Retinal pigment epithelial cell (primary cell): Measurements from ENCODE around the gene IL19.

ENCODE experiments used
- DNase-seq: peaks from one replicate; pipeline ENCODE4 v3.0.0-alpha.2; 2010; ENCODE audit warnings: low read depth
- H3K4me3 ChIP-seq: 2 replicates; pipeline ENCODE4 v1.5.1; 2011; ENCODE audit warnings: mild to moderate bottlenecking, low read length, control low read depth, moderate library complexity
- TF ChIP-seq, protein P1 (sequence below): conservative IDR thresholded peaks from 2 replicates; pipeline ENCODE4 v1.5.1; 2011; ENCODE audit warnings: low read depth, low read length, control low read depth, inconsistent platforms

IL19 gene

DNA sequence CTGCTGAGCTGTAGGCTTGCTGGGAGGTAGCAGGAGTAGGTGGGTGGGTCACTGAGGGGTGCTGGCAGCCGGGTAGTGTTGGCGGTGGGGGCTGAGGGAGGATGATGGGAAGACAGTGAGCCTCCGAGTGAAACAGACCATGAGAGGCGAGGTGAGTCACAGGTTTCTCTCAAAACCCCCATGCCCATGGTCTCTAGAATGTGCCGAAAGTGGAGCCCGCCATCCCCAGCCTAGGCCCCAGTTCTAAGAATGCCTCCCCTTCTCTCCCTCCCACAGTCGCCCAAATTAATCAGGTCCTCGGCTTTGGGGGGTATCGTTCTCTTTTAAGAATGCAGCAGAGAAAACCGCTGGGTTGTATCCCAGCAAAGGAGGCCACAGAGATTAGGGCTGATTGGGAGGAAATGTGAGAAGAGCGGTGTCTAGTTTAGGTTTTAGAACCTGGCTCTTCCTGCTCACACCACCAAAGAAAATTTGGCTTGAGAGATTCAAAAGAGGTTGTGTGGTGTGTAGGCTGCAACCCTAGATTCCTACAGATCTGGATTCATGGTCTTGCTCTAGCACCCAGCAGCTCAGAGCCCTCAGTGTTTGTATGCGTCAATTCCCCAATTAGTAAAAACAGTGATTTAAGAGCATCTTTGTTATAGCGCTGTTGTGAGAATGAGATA, 27.7 kb upstream of the IL19 start:
- TF ChIP-seq, protein P1, sequence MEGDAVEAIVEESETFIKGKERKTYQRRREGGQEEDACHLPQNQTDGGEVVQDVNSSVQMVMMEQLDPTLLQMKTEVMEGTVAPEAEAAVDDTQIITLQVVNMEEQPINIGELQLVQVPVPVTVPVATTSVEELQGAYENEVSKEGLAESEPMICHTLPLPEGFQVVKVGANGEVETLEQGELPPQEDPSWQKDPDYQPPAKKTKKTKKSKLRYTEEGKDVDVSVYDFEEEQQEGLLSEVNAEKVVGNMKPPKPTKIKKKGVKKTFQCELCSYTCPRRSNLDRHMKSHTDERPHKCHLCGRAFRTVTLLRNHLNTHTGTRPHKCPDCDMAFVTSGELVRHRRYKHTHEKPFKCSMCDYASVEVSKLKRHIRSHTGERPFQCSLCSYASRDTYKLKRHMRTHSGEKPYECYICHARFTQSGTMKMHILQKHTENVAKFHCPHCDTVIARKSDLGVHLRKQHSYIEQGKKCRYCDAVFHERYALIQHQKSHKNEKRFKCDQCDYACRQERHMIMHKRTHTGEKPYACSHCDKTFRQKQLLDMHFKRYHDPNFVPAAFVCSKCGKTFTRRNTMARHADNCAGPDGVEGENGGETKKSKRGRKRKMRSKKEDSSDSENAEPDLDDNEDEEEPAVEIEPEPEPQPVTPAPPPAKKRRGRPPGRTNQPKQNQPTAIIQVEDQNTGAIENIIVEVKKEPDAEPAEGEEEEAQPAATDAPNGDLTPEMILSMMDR = no peak
- no peak overlapping the region for H3K4me3 ChIP-seq
- DNase-seq = no peak

DNA sequence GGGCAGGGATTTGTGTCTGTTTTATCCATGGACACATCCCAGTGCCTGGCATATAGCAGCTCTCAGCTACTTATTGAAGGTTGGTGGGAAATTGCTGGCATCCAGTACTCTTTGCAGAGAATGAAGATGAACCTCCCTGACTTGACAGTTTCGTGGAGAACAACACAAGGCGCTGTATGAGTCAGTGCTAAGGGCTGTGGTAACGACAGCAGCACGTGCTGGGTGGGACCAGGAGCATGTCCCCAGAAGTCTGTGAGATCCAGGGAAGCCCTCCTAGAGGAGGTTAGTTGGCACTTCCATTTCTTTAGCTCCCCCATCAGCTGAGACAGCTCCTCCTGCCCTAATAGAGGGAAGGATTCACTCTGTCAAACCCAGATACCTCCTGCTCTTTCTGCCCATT, 25.9 kb upstream of the IL19 start:
- TF ChIP-seq, protein P1 = no peak
- no peak for DNase-seq
- H3K4me3 ChIP-seq = no peak overlapping the region

DNA sequence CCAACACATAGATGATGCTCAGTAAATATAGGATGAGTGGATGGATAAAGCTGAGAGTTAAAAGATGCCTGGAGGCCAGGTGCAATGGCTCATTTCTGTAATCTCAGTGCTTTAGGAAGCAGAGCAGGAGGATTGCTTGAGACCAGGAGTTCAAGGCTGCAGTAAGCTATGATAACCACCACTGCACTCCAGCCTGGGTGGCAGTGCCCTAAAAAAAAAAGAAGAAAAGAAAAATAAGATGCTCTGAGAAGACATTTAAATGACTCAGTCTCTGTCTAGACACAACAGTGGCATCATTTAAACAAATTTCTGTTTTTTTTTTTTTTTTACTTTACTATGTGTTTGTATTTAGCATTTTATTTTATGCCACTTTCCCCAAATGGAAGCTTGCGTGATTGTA, 25.3 kb upstream of the IL19 start:
- TF ChIP-seq, protein P1 = no peak
- no peak for DNase-seq
- no peak overlapping the region for H3K4me3 ChIP-seq

DNA sequence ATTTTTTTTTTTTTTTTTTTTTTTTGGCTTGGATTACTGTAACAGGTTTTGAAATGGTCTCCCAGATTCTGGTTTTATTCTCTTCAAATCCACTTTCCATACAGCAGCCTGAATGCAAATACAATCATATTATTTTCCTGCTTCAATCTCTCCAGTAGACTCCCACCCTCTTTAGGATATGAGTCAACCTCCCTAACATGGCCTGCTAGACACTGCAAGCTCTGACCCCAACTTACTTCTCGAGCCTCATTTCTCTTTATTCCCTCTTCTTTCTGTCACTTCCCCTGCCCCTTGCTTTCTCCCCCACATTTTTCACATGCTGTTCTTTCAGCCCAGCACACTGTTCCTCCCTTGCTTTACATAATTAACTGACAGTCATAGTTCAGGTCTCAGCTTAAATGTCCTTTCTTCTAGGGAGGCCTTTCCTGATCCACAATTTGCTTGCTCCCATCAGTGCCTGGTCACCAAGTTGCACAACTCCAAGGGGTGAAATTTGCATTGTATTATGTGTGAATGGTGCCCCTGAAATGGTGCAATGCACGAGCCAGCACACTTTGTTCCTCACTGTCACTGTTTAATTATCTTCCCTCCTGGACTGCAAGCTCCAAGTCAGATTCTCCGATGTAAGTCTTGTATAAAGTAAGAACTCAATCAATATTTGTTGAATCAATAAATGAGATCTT, 22.1 kb upstream of the IL19 start:
- TF ChIP-seq, protein P1 = no peak
- DNase-seq = no peak
- no peak overlapping the region for H3K4me3 ChIP-seq

DNA sequence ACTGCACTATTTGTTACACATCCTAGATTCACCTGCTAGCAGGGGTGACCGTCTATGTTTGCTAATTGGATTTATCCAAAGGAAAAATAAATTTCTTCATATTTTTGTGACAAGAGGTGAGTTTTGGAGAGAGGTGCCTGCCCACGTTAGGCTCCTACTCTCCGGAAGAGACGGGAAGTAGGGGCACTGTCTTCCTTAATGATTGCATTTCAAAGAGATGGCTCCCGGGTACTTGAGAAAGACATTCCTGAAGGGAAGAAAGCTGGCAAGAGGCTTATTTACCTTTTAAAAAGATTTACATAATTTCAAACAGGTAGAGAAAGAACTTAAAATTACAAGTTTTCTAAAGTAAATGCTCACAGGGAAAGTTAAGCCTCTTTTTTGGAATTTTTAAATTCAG, 18.7 kb upstream of the IL19 start:
- no peak overlapping the region for H3K4me3 ChIP-seq
- no peak for DNase-seq
- TF ChIP-seq, protein P1 = no peak

DNA sequence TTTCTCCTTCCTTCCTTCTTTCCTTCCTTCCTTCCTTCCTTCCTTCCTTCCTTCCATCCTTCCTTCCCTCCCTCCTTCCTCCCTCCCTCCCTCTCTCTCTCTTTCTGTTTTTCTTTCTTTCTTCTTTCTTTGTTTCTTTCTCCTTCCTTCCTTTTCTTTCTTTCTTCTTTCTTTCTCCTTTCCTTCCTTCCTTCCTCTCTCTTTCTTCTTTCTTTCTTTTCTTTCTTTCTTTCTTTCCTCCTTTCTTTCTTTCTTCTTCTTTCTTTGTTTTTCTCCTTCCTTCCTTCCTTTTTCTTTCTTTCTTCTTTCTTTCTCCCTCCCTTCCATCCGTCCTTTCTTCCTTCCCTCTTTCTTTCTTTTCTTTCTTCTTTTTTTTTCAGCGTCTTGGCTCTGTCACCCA, 18.1 kb upstream of the IL19 start:
- DNase-seq = no peak
- TF ChIP-seq, protein P1 = no peak
- H3K4me3 ChIP-seq = no peak overlapping the region

DNA sequence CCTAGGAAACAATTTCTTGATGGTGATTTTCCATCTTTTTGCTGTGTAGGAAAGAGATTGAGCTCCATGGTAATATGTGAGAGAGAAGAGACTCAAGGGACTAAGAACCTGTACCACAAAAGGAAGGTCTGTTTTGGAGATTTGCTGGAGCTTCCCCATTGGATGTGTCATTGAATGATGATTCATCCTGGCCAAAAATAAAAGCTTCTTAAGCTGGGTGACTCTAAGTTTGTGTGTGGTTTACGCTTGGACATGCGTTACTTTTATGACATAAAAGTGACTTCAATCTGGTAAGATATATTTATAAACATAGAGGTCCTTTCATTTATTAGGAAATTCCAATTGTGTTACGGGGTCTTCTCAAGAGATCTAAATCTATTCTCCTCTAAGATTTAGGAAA, 17.4 kb upstream of the IL19 start:
- H3K4me3 ChIP-seq = no peak overlapping the region
- DNase-seq = no peak
- TF ChIP-seq, protein P1 = no peak
